Measurements from ENCODE around the gene WNT7B. TPM values are rescaled to one million over a fixed set of nuclear protein-coding genes. Genes with fewer than 3 reads are reported as not detected.

Gene WNT7B
- total and polyA plus RNA-seq, 10 of the 15 experiments (the other 5 are each of a cell fraction or from before 2014, with no cell fraction given) = 0.12 TPM; not detected in 9

DNA sequence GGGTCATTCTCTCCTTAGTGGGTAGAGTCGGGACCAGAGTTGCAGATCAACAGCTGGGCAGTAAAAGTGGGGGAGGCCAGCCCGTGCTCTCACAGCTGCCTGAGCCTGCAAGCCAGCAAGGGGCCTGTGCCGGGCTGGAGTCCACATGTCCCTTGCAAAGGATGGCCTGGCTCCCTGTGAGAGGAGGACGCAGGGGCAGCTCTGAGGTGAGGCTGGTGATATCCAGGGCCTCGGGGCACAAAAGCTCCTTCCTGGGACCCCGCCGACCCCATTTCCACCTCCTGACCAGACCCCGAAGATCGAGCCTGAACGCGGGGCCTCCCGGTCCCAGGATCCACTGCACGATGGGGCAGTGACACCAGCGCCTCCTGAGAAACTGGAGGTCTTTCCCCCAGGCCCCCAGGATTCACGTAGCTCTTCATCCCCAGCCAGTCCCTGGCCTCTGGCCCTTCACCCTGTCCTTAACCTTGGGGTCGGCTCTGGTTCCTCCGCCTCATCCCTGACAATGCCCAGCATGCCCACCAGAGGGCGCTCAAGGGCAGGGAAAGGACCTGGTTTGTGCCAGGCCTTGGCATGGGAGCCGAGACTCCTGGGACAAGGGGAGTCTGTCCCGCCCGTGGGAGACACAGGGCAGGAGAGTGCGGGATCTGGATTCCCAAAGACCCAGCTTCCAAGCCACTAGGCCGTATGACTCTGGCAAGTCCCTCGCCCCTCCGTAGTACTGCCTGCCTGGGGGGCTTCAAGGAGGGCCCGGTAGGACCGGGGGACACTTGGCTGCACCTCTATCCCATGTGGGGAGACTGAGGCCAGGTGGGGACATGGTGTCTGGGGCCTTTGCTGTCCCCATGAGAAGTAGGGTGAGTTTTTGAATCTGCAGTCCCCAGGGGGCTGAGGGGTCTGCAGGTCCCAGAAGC lies 17.8 kb upstream of the WNT7B start:
- Histone ChIP-seq H3K27ac (ENCODE audit: control insufficient read depth, insufficient read depth) (no peak overlapping the region), H3K4me3 (no peak overlapping the region), H3K4me1 (ENCODE audit: control insufficient read depth, insufficient read depth, low read length) (peaks cover 11% of the 10 kb centered on the region), H3K36me3 (ENCODE audit: control insufficient read depth in 2 of 2, insufficient read depth in 2 of 2, low read length in 1 of 2) (no peaks in the 10 kb centered on the region), H3K27me3 (replicated peaks in 1 of 2; ENCODE audit: control insufficient read depth in 2 of 2, insufficient read depth in 2 of 2, low read length in 1 of 2) (peaks cover 0 to 3% of the 10 kb centered on the region in 2 experiments; a peak in 1 of 4 replicates), H2AFZ (ENCODE audit: control insufficient read depth, low read depth, low read length) (no peak overlapping the region), H4K20me1 (ENCODE audit: control insufficient read depth, insufficient read depth) (no peaks in the 10 kb centered on the region), H3K9ac (ENCODE audit: control insufficient read depth, insufficient read depth, low read length) (no peak overlapping the region), H3K4me2 (ENCODE audit: control insufficient read depth, insufficient read depth) (no peak overlapping the region), H3K79me2 (ENCODE audit: control insufficient read depth, insufficient read depth, low read length) (no peaks in the 10 kb centered on the region), H3K9me3 (replicated peaks; ENCODE audit: control insufficient read depth, insufficient read depth, low read length) (no peaks in the 10 kb centered on the region)
- ChIA-PET SMC1A (ENCODE audit: uncharacterized antibody, unreplicated experiment) (interaction anchor here (1.1 to 1.8 kb wide), 2 partner anchors 11 to 12 kb away, joined by 6 to 13 read pairs; no protein-coding TSS in a partner anchor), CTCF (interaction anchor here (1.3 to 1.8 kb wide), 3 partner anchors 12 to 123 kb away, joined by 7 to 13 read pairs (median 10); no protein-coding TSS in a partner anchor), POLR2A (no interaction called here), RAD21 (ENCODE audit: unreplicated experiment) (interaction anchor here (1.9 to 2.8 kb wide), 3 partner anchors 12 to 126 kb away, joined by 8 to 33 read pairs (median 15); no protein-coding TSS in a partner anchor)
- no TSS peak for BruUV-seq (replicated peaks)
- 40% methylated on average over 27 of the region's 27 CpGs for WGBS (ENCODE audit: insufficient coverage, insufficient replicate concordance, low lambda C conversion rate, missing lambda C conversion rate)
- in situ Hi-C loops (cut with MboI) = no loop called here
- ATAC-seq (peak; percentile 73), DNase-seq (ENCODE audit: low read depth, low spot score) (no peak), FAIRE-seq (peak; percentile 56)
- intact Hi-C loops (cut with micrococcal nuclease; ENCODE audit: unreplicated experiment) = loop anchor here (10.0 kb wide), 1 partner anchor 320 kb away; no protein-coding TSS in a partner anchor
- TF ChIP-seq YY1 (IDR thresholded peaks at IDR 0.05; ENCODE audit: low read depth, low read length) (0 out of 2 replicates have a peak, but pooled peaks have one; percentile 45), NR2F1 (conservative IDR thresholded peaks at IDR 0.05) (peak; percentile 52), E2F4 (IDR thresholded peaks at IDR 0.05; ENCODE audit: low read depth, low read length) (no peak), RB1 (IDR thresholded peaks at IDR 0.05; ENCODE audit: borderline replicate concordance) (no peak), STAT3 (IDR thresholded peaks at IDR 0.05; ENCODE audit: low read depth, low read length) (no peak), BHLHE40 (IDR thresholded peaks at IDR 0.05; ENCODE audit: borderline replicate concordance in 1 of 2, low read depth in 2 of 2, low read length in 1 of 2) (no peak), SUZ12 (IDR thresholded peaks at IDR 0.05; ENCODE audit: unreplicated experiment) (no peak), IRF3 (IDR thresholded peaks at IDR 0.05) (no peak), KDM1A (IDR thresholded peaks at IDR 0.05; ENCODE audit: borderline replicate concordance) (no peak), LARP7 (IDR thresholded peaks at IDR 0.05) (no peak), RAD21 (IDR thresholded peaks at IDR 0.05; ENCODE audit: insufficient read depth, low read depth, low read length) (peak; percentile 95), SMARCA5 (IDR thresholded peaks at IDR 0.05) (no peak), USF2 (IDR thresholded peaks at IDR 0.05; ENCODE audit: borderline replicate concordance, low read depth, low read length) (no peak)
- TF ChIP-seq, protein P1, sequence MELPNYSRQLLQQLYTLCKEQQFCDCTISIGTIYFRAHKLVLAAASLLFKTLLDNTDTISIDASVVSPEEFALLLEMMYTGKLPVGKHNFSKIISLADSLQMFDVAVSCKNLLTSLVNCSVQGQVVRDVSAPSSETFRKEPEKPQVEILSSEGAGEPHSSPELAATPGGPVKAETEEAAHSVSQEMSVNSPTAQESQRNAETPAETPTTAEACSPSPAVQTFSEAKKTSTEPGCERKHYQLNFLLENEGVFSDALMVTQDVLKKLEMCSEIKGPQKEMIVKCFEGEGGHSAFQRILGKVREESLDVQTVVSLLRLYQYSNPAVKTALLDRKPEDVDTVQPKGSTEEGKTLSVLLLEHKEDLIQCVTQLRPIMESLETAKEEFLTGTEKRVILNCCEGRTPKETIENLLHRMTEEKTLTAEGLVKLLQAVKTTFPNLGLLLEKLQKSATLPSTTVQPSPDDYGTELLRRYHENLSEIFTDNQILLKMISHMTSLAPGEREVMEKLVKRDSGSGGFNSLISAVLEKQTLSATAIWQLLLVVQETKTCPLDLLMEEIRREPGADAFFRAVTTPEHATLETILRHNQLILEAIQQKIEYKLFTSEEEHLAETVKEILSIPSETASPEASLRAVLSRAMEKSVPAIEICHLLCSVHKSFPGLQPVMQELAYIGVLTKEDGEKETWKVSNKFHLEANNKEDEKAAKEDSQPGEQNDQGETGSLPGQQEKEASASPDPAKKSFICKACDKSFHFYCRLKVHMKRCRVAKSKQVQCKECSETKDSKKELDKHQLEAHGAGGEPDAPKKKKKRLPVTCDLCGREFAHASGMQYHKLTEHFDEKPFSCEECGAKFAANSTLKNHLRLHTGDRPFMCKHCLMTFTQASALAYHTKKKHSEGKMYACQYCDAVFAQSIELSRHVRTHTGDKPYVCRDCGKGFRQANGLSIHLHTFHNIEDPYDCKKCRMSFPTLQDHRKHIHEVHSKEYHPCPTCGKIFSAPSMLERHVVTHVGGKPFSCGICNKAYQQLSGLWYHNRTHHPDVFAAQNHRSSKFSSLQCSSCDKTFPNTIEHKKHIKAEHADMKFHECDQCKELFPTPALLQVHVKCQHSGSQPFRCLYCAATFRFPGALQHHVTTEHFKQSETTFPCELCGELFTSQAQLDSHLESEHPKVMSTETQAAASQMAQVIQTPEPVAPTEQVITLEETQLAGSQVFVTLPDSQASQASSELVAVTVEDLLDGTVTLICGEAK (IDR thresholded peaks at IDR 0.05; ENCODE audit: borderline replicate concordance) = no peak
